Karpas-422 (cell line): ENCODE measurements around the gene CLEC18A. TPM values are rescaled to one million over a fixed set of nuclear protein-coding genes. Genes with fewer than 3 reads are reported as not detected.
"Not testable (repeated sequence)": the region's sequence is repeated elsewhere in the genome, so short reads cannot be mapped to it uniquely, and the experiment has no call there.

Experiments
- DNase-seq: peaks from one replicate; pipeline ENCODE4 v3.0.0-alpha.2; 2015
- H2AFZ ChIP-seq: fragments of 200-600 bp; sonication (generic); 2 replicates; pipeline ENCODE4 v1.6.1; 2014; ENCODE audit warnings: antibody characterized with exemption, low read length, mixed read lengths
- H3K27ac ChIP-seq: fragments of 200-600 bp; sonication (generic); 2 replicates; pipeline ENCODE4 v1.5.1; 2014; ENCODE audit warnings: mild to moderate bottlenecking, low read length, moderate library complexity
- H3K27me3 ChIP-seq: fragments of 200-600 bp; sonication (generic); 2 replicates; pipeline ENCODE4 v1.6.1; 2014; ENCODE audit warnings: low read length, mixed read lengths
- H3K36me3 ChIP-seq: fragments of 200-600 bp; sonication (generic); 2 replicates; pipeline ENCODE4 v1.6.1; 2014; ENCODE audit warnings: low read length, mixed read lengths; ENCODE audit not compliant: insufficient read depth
- H3K4me1 ChIP-seq: fragments of 200-600 bp; sonication (generic); 2 replicates; pipeline ENCODE4 v1.6.1; 2014; ENCODE audit warnings: mild to moderate bottlenecking, low read length, mixed read lengths
- H3K4me2 ChIP-seq: fragments of 200-600 bp; sonication (generic); 2 replicates; pipeline ENCODE4 v1.6.1; 2014; ENCODE audit warnings: low read length, low read depth, mild to moderate bottlenecking; ENCODE audit not compliant: poor library complexity, severe bottlenecking
- H3K4me3 ChIP-seq: fragments of 200-600 bp; sonication (generic); 2 replicates; pipeline ENCODE4 v1.5.1; 2014; ENCODE audit warnings: mild to moderate bottlenecking, antibody characterized with exemption, low read length, mixed read lengths
- H3K79me2 ChIP-seq: fragments of 200-600 bp; sonication (generic); 2 replicates; pipeline ENCODE4 v1.6.1; 2014; ENCODE audit warnings: mild to moderate bottlenecking, low read length, mixed read lengths
- H3K9ac ChIP-seq: fragments of 200-600 bp; sonication (generic); 2 replicates; pipeline ENCODE4 v1.6.0; 2014; ENCODE audit warnings: low read length
- H3K9me2 ChIP-seq: fragments of 200-600 bp; sonication (generic), shearing (Covaris generic); replicated peaks from 2 replicates; pipeline ENCODE4 v1.6.0; 2014; ENCODE audit warnings: mild to moderate bottlenecking, low read length, moderate library complexity; ENCODE audit not compliant: insufficient read depth
- H3K9me3 ChIP-seq: fragments of 300-700, 200-600 bp; sonication (generic); 2 replicates; pipeline ENCODE4 v1.6.1; 2014; ENCODE audit warnings: low read length, mixed read lengths
- H4K20me1 ChIP-seq: fragments of 200-600 bp; sonication (generic); 2 replicates; pipeline ENCODE4 v1.6.1; 2014; ENCODE audit warnings: mild to moderate bottlenecking, antibody characterized with exemption, low read length, low read depth; ENCODE audit not compliant: insufficient read depth
- total RNA-seq: library from RNA; depleted of rRNA; stranded (reverse); fragments of >200 nt; shearing (Covaris generic); gene quantifications from 2 replicates; pipeline ENCODE4 v1.2.3, GENCODE V29; 2014; ENCODE audit warnings: low replicate concordance

The CLEC18A gene
- total RNA-seq, 1 experiment from 2014 or later, result 4.9 TPM

DNA sequence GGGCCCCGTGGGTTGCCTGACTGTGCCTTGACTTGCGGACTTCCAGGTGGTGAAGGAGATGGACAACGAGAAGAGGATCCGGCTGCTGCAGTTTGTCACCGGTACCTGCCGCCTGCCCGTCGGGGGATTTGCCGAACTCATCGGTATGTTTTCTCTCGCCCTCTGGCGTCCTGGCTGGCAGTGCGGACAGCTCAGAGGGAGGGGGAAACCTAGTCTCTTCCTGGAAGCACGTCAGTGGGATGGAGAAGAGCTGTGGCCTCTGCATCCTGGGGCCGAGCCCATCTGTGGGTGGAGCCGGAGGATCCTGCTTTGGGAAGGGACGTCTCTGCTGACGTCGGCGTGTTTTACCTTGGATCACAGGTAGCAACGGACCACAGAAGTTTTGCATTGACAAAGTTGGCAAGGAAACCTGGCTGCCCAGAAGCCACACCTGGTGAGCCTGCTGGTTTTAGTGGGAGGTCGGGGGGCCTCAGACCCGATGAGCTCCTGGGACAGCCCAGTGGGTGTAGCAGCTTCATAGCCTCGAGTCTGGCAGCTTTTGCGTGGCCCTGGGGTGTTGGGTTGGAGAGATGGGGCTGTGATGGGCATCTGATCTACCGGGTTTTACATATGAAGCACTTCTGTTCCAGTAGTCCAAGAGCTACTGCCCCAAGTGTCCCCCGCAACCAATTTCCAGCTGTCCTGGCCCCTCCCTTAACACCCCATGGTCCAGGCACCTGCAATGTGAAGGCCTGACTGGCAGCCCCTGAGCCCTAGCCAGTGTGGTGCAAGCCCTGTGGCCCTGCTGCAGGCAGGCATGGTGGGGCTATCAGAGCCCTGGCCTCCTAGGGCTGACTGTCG lies 11.9 kb upstream of the CLEC18A start:
- H3K4me3 ChIP-seq, result no peak overlapping the region
- H3K9me3 ChIP-seq, result no peaks in the 10 kb centered on the region
- no peak overlapping the region for H3K9ac ChIP-seq
- no peak overlapping the region for H3K27ac ChIP-seq
- H3K27me3 ChIP-seq, result no peaks in the 10 kb centered on the region
- no peak overlapping the region for H3K4me2 ChIP-seq
- no peak for DNase-seq
- H2AFZ ChIP-seq, result no peak overlapping the region
- no peaks in the 10 kb centered on the region for H3K4me1 ChIP-seq
- no peaks in the 10 kb centered on the region for H3K79me2 ChIP-seq
- H4K20me1 ChIP-seq, result no peaks in the 10 kb centered on the region
- H3K36me3 ChIP-seq, result no peaks in the 10 kb centered on the region
- H3K9me2 ChIP-seq, result no peaks in the 10 kb centered on the region

DNA sequence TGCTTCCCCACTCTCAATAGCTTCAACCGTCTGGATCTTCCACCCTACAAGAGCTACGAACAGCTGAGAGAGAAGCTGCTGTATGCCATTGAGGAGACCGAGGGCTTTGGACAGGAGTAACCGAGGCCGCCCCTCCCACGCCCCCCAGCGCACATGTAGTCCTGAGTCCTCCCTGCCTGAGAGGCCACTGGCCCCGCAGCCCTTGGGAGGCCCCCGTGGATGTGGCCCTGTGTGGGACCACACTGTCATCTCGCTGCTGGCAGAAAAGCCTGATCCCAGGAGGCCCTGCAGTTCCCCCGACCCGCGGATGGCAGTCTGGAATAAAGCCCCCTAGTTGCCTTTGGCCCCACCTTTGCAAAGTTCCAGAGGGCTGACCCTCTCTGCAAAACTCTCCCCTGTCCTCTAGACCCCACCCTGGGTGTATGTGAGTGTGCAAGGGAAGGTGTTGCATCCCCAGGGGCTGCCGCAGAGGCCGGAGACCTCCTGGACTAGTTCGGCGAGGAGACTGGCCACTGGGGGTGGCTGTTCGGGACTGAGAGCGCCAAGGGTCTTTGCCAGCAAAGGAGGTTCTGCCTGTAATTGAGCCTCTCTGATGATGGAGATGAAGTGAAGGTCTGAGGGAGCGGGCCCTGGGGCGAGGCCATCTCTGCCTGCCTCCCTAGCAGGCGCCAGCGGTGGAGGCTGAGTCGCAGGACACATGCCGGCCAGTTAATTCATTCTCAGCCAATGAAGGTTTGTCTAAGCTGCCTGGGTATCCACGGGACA lies 11.1 kb upstream of the CLEC18A start:
- H3K27me3 ChIP-seq, result no peaks in the 10 kb centered on the region
- H3K4me3 ChIP-seq, result no peak overlapping the region
- H3K27ac ChIP-seq, result no peak overlapping the region
- H4K20me1 ChIP-seq, result no peaks in the 10 kb centered on the region
- no peak overlapping the region for H2AFZ ChIP-seq
- H3K9me2 ChIP-seq, result no peaks in the 10 kb centered on the region
- H3K4me2 ChIP-seq, result no peak overlapping the region
- H3K36me3 ChIP-seq, result no peaks in the 10 kb centered on the region
- H3K9me3 ChIP-seq, result no peaks in the 10 kb centered on the region
- no peak for DNase-seq
- no peak overlapping the region for H3K9ac ChIP-seq
- no peaks in the 10 kb centered on the region for H3K79me2 ChIP-seq
- H3K4me1 ChIP-seq, result no peaks in the 10 kb centered on the region

DNA sequence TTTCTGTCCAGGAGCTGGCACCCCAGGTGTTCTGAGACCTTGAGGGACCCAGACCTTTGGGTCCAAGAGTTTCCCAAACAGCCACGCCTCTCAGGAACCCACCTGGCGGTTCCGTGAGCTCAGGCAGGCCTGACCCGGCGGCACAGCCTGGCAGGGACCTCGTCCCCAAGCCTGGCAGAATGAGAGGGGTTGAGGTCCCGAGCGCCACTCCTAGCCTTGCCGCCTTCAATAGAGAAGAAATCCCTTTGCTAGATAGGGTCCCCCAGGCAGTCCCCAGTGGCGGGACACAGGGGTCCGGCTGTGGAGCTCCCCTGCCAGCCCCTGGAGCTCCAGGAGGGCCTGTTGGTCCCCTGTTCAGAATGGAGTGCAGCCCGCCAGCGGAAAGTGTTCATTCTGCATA lies 10.5 kb upstream of the CLEC18A start:
- H3K9me2 ChIP-seq, result no peaks in the 10 kb centered on the region
- H3K36me3 ChIP-seq, result no peaks in the 10 kb centered on the region
- H3K9ac ChIP-seq, result no peak overlapping the region
- H3K27me3 ChIP-seq, result no peaks in the 10 kb centered on the region
- no peak overlapping the region for H3K4me3 ChIP-seq
- no peak for DNase-seq
- no peaks in the 10 kb centered on the region for H3K9me3 ChIP-seq
- no peaks in the 10 kb centered on the region for H4K20me1 ChIP-seq
- no peak overlapping the region for H2AFZ ChIP-seq
- no peaks in the 10 kb centered on the region for H3K79me2 ChIP-seq
- H3K27ac ChIP-seq, result no peak overlapping the region
- no peak overlapping the region for H3K4me2 ChIP-seq
- no peaks in the 10 kb centered on the region for H3K4me1 ChIP-seq

DNA sequence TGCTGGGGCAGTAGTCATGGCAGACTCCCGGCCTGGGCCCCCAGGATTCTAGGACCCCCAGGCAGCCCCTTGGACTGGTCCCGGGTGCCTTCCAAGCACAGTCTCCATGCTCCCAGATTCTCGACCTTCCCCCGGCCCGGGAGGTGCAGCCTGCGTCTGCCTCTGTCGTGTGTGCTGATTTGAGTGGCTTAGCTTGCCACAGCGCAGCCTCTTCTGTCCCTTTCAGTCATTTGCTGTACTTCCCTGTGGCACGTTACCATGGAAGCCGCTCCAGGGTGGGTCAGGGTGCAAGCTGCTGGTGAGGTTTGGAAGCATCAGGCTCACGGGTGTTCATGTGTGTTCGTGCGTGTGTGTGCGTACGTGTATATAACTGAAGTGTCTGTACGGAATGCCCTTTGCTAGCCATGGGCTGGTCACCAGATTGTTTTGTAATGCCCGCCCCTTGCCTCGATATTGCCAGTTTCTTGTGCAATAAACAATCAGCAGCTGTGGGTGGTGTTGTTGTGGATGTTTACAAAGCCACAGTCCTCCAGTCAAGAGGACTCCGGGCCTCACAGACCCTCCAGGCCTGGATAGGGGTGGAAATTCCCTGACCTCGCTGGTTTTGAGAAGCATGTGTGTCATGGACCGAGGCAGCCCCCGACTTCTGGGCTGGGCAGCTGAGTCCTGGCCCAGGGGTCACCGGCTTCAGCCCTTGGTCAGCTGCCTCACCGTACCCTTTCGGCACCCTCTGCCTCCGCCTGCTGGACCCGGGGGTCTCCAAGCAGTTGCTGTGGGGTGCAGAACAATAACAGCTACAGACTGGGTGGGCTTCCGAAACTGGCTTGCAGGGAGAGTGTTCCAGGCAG lies 9.7 kb upstream of the CLEC18A start:
- no peaks in the 10 kb centered on the region for H4K20me1 ChIP-seq
- no peak overlapping the region for H3K9ac ChIP-seq
- H3K9me3 ChIP-seq, result no peaks in the 10 kb centered on the region
- no peaks in the 10 kb centered on the region for H3K36me3 ChIP-seq
- no peaks in the 10 kb centered on the region for H3K9me2 ChIP-seq
- H3K4me2 ChIP-seq, result no peak overlapping the region
- no peak overlapping the region for H3K4me3 ChIP-seq
- no peaks in the 10 kb centered on the region for H3K79me2 ChIP-seq
- no peaks in the 10 kb centered on the region for H3K27me3 ChIP-seq
- H3K4me1 ChIP-seq, result no peaks in the 10 kb centered on the region
- no peak overlapping the region for H3K27ac ChIP-seq
- no peak overlapping the region for H2AFZ ChIP-seq
- DNase-seq, result no peak

DNA sequence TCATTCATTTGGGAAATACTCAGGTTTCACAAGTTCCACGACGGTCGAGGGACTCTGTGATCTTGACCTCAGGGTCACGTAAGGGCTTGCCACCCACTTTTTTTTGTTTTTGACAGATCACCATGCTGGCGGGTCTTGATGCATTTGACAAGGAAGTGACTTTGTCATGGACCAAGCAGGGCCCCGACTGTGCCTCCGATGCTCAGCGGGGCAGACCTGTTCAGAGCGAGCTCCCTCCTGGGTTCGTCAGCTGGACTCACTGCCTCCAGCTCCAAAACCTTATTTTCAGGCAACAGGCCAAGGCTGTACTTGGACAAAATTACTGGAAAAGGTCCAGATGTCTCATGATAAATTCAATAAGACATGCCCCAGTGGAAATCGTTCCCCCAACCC lies 9.0 kb upstream of the CLEC18A start:
- Histone ChIP-seq H3K9ac (no peak overlapping the region), H4K20me1 (no peaks in the 10 kb centered on the region), H3K4me3 (no peak overlapping the region), H3K9me2 (no peaks in the 10 kb centered on the region), H2AFZ (no peak overlapping the region), H3K27me3 (no peaks in the 10 kb centered on the region), H3K27ac (no peak overlapping the region), H3K79me2 (no peaks in the 10 kb centered on the region), H3K4me2 (no peak overlapping the region), H3K36me3 (no peaks in the 10 kb centered on the region), H3K4me1 (no peaks in the 10 kb centered on the region), H3K9me3 (no peaks in the 10 kb centered on the region)
- DNase-seq, result no peak

DNA sequence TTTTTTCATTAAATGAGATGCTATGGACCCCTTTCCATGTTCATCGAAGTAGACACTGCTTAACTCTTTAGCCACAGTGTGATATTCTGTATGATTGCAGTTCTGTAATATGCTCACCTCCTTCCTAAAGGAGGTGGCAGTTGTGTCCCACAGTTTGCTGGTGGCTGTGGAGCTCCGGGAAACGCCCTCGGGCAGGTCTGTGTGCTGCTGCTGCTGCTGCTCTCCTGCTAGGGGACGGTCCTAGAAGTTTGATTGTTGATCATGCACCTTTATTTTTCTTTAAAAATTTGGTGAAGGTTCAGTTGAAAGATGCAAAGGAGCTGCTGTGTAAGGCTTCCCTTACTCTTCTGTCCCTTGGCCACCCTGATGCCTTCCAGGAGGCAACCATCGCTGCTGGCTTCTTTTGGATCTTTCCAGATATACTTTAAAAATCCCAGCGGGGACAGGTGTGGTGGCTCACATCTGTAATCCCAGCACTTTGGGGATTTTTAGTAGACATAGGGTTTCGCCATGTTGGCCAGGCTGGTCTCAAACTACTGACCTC lies 8.4 kb upstream of the CLEC18A start:
- H3K36me3 ChIP-seq, result no peaks in the 10 kb centered on the region
- H3K4me1 ChIP-seq, result no peaks in the 10 kb centered on the region
- no peaks in the 10 kb centered on the region for H3K9me3 ChIP-seq
- H2AFZ ChIP-seq, result no peak overlapping the region
- H3K79me2 ChIP-seq, result no peaks in the 10 kb centered on the region
- no peak overlapping the region for H3K4me3 ChIP-seq
- no peak for DNase-seq
- H3K9ac ChIP-seq, result no peak overlapping the region
- no peaks in the 10 kb centered on the region for H3K9me2 ChIP-seq
- H3K4me2 ChIP-seq, result no peak overlapping the region
- no peaks in the 10 kb centered on the region for H3K27me3 ChIP-seq
- no peaks in the 10 kb centered on the region for H4K20me1 ChIP-seq
- no peak overlapping the region for H3K27ac ChIP-seq

DNA sequence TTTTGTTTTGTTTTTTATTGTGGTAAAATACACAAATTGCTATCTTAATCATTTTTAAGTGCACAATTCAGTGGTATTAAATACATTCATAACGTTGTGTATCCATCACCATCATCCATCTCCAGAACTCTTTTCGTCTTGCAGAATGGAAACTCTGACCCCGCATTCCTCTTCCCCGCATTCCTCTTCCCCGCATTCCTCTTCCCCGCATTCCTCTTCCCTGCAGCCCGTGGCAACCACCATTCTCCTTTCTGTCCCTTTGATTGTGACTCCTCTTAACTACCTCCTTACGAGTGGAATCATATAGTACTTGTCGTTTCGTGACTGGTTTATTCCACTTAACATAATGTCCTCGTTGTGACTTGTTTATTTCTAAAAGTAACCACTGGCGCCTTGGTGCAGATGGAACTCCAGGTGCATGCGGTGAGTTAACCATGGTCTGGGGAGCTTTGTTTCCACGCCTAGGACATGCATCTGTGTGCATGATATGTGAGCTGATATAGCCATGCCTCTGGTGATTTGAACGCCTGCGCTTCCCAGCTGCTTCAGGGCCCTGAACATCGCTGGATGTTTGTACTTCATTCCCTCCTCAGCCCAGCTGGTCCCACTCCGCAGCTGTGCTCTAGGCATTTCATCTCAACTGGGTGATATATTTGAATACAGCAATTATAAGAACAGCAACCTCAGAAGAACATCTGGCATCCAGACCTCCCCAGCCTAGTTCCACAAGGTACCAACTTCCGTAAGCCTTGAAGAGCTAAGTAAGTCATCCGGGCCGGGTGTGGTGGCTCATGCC lies 7.7 kb upstream of the CLEC18A start:
- H3K27ac ChIP-seq, H3K9me3 ChIP-seq, H3K9me2 ChIP-seq, H3K4me2 ChIP-seq, H4K20me1 ChIP-seq, DNase-seq, H3K4me1 ChIP-seq, H2AFZ ChIP-seq, H3K9ac ChIP-seq, H3K36me3 ChIP-seq, H3K4me3 ChIP-seq, H3K27me3 ChIP-seq, H3K79me2 ChIP-seq: not testable (repeated sequence)
